ENCODE data around the gene KRT31.

DNA sequence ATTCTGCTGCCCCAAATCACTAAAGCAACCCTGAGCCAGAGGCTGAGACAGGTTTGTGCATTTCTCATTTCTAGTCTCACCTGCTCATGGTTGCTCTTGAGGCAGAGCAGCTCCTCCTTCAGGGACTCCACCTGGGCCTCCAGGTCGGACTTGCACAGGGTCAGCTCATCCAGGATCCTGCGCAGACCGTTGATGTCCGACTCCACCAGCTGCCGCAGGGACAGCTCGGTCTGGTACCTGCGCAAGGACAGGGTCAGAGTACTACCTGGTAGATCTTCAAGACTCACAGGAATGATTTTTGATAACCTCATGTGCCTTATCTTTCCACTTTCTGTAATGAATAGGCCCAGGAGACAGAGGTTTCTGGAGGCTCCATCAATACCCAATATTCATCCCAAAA, 1.1 kb downstream of the KRT31 start:
- TF ChIP-seq CTCF (IDR thresholded peaks at IDR 0.05; ENCODE audit: low read depth, low read length) (no peak), EZH2phosphoT487 (IDR thresholded peaks at IDR 0.05; ENCODE audit: low read depth) (no peak)
